Measurements from ENCODE around the gene APBB2. TPM values are rescaled to one million over a fixed set of nuclear protein-coding genes. Genes with fewer than 3 reads are reported as not detected.

APBB2 gene
- total and polyA plus RNA-seq, 2 of the 8 experiments (the other 6 are each of a cell fraction or from before 2014, with no cell fraction given), result 58.7 to 59.4 TPM

DNA sequence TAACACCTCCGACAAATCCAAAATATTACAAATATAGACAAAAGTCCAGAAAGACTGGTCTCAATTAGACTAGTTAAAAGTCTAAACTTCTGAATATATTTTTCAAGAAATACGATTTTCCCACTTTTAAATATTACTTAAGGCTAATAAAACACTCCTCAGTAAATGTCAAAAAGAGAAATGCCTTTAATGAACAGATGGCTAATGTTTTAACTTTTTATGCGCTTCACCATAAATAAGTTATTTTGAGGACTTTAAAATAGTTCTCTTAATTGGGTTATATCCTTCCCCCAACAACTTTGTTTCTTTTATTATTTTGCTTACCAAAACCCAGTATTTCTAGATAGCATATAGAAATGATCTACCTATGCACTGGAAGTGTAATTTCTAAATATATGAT is 201.4 kb downstream of the APBB2 start:
- FAIRE-seq (no peak), DNase-seq (ENCODE audit: low read depth in 1 of 2, low spot score in 2 of 2) (no peak)
- Histone ChIP-seq H3K9ac (replicated peaks in 1 of 4; ENCODE audit: extremely low read depth in 1 of 4, low read depth in 3 of 4, low read length in 3 of 4) (no peak overlapping the region), H3K79me2 (ENCODE audit: control insufficient read depth in 1 of 2, insufficient read depth in 2 of 2, low read length in 2 of 2) (no peaks in the 10 kb centered on the region), H3K36me3 (ENCODE audit: control insufficient read depth in 2 of 4, insufficient read depth in 4 of 4, low read length in 3 of 4) (no peaks in the 10 kb centered on the region), H3K14ac (ENCODE audit: insufficient read length) (no peak overlapping the region), H2BK20ac (ENCODE audit: low read length) (no peak overlapping the region), H3K27ac (ENCODE audit: low read depth, low read length) (no peak overlapping the region), H3K9me3 (ENCODE audit: insufficient read depth in 2 of 2, low read depth in 1 of 2, low read length in 1 of 2) (no peaks in the 10 kb centered on the region), H3K56ac (replicated peaks; ENCODE audit: insufficient read length, low read depth, low read length) (no peak overlapping the region), H3K27me3 (replicated peaks in 1 of 4; ENCODE audit: control insufficient read depth in 3 of 4, extremely low read depth in 1 of 4, insufficient read depth in 3 of 4, low read length in 3 of 4) (no peaks in the 10 kb centered on the region), H4K91ac (replicated peaks; ENCODE audit: insufficient read length, low read length) (no peak overlapping the region), H3K4me2 (ENCODE audit: insufficient read depth in 1 of 2, low read depth in 2 of 2, low read length in 2 of 2) (no peak overlapping the region), H2BK5ac (ENCODE audit: low read depth, low read length) (no peak overlapping the region), H3K4ac (replicated peaks; ENCODE audit: insufficient read length, low read depth, low read length) (no peak overlapping the region), H2BK15ac (ENCODE audit: low read length) (no peak overlapping the region), H2AFZ (ENCODE audit: low read length) (no peak overlapping the region), H4K20me1 (replicated peaks in 1 of 2; ENCODE audit: control insufficient read depth in 1 of 2, insufficient read depth in 2 of 2, low read length in 2 of 2) (no peaks in the 10 kb centered on the region), H4K8ac (ENCODE audit: extremely low read depth, insufficient read depth, low read length) (no peak overlapping the region), H3K23me2 (ENCODE audit: low read depth, low read length) (no peaks in the 10 kb centered on the region), H2BK12ac (ENCODE audit: low read depth, low read length) (no peak overlapping the region), H3K18ac (ENCODE audit: extremely low read depth, low read length) (no peak overlapping the region), H3K79me1 (ENCODE audit: low read depth, low read length) (no peaks in the 10 kb centered on the region; the same call in 1 of the 2 replicates), H4K5ac (ENCODE audit: insufficient read length, low read depth, low read length) (no peak overlapping the region), H3K23ac (ENCODE audit: insufficient read length) (no peak overlapping the region), H3K4me3 (ENCODE audit: extremely low read depth in 1 of 4, insufficient read depth in 2 of 4, low read depth in 3 of 4, low read length in 4 of 4) (no peak overlapping the region), H3K4me1 (replicated peaks in 1 of 4; ENCODE audit: control insufficient read depth in 3 of 4, insufficient read depth in 4 of 4, low read length in 3 of 4) (peaks cover 0 to 5% (median 0%) of the 10 kb centered on the region in 4 experiments; a peak in 2 of 7 replicates), H2AK5ac (ENCODE audit: low read depth, low read length) (no peak overlapping the region), H2BK120ac (replicated peaks; ENCODE audit: low read depth, low read length) (no peak overlapping the region)
- TF ChIP-seq EZH2 (IDR thresholded peaks at IDR 0.05; ENCODE audit: low read depth, low read length, severe bottlenecking) (no peak), NANOG (IDR thresholded peaks at IDR 0.05; ENCODE audit: insufficient read depth, low read depth, low read length, poor library complexity, severe bottlenecking) (no peak), BACH1 (IDR thresholded peaks at IDR 0.05; ENCODE audit: low read length) (no peak), ASH2L (IDR thresholded peaks at IDR 0.05; ENCODE audit: low read length) (no peak)
- 84% methylated on average over 3 of the region's 3 CpGs; no CpG with 5 or more reads in 1 of the 2 experiments for WGBS, 2 experiments (ENCODE audit: extremely low coverage in 1 of 2, insufficient coverage in 1 of 2, insufficient read length in 1 of 2, insufficient replicate concordance in 2 of 2, low coverage in 1 of 2, low lambda C conversion rate in 2 of 2, missing lambda C conversion rate in 1 of 2)
- ChIA-PET CTCF (ENCODE audit: partially characterized antibody) (interaction anchor here (0.9 to 2.2 kb wide), 7 partner anchors 9 to 202 kb away, joined by 4 to 8 read pairs (median 6); partner anchors contain the start of gene APBB2), POLR2A (ENCODE audit: partially characterized antibody) (no interaction called here)

Data from H1 (cell line).